ENCODE measurements around the gene CAMK2G.
A peak's percentile ranks its signal among the peaks of the same experiment; 100 is the strongest.

The CAMK2G gene

GRCh38 chr10:73781879-73782748 lies 92.2 kb downstream of the CAMK2G start, which contains the start of gene CHCHD1:
TSS of gene CHCHD1 (plus strand) at chr10:73782048. CDS start at chr10:73782076, 28 bp downstream.
- Histone ChIP-seq H3F3A (ENCODE audit: control insufficient read depth, insufficient read depth) (peaks cover 34% of the 10 kb centered on the region), H3K27ac (ENCODE audit: low read depth, low read length) (peak within 1 kb of the TSS; percentile 58), H3K4me1 (ENCODE audit: control insufficient read depth, low read length) (peaks cover 55% of the 10 kb centered on the region), H3K79me2 (ENCODE audit: control insufficient read depth, low read length) (peaks cover 90% of the 10 kb centered on the region), H3K4me3 (ENCODE audit: low read length) (peak within 1 kb of the TSS; percentile 85), H4K20me1 (ENCODE audit: control insufficient read depth, insufficient read depth, low read depth, low read length) (peaks cover 10% of the 10 kb centered on the region; the same call in 1 of the 2 replicates), H3K36me3 (ENCODE audit: control insufficient read depth, low read length) (peaks cover 42% of the 10 kb centered on the region), H3K9me3 (ENCODE audit: control insufficient read depth, insufficient read depth, low read length) (no peaks in the 10 kb centered on the region), H3K9me2 (replicated peaks; ENCODE audit: control insufficient read depth, low read length) (no peaks in the 10 kb centered on the region), H3K4me2 (ENCODE audit: low read length) (peak within 1 kb of the TSS; percentile 96), H3K27me3 (ENCODE audit: control insufficient read depth, low read length) (no peaks in the 10 kb centered on the region)
- TF ChIP-seq EZH2phosphoT487 (IDR thresholded peaks at IDR 0.05; ENCODE audit: borderline replicate concordance, low read length) (no peak), CTCF (IDR thresholded peaks at IDR 0.05; ENCODE audit: low read depth, low read length, poor library complexity, severe bottlenecking) (no peak)

GRCh38 chr10:73781548-73781878 lies 92.8 kb downstream of the CAMK2G start:
- Histone ChIP-seq H3K36me3 (ENCODE audit: control insufficient read depth, low read length) (peaks cover 47% of the 10 kb centered on the region), H3K4me2 (ENCODE audit: low read length) (peak overlapping the region; percentile 96), H3K4me3 (ENCODE audit: low read length) (peak overlapping the region; percentile 85), H3K27me3 (ENCODE audit: control insufficient read depth, low read length) (no peaks in the 10 kb centered on the region), H3K79me2 (ENCODE audit: control insufficient read depth, low read length) (peaks cover 91% of the 10 kb centered on the region), H3K4me1 (ENCODE audit: control insufficient read depth, low read length) (peaks cover 51% of the 10 kb centered on the region), H3K27ac (ENCODE audit: low read depth, low read length) (peak overlapping the region; percentile 58), H3F3A (ENCODE audit: control insufficient read depth, insufficient read depth) (peaks cover 34% of the 10 kb centered on the region), H3K9me2 (replicated peaks; ENCODE audit: control insufficient read depth, low read length) (no peaks in the 10 kb centered on the region), H3K9me3 (ENCODE audit: control insufficient read depth, insufficient read depth, low read length) (no peaks in the 10 kb centered on the region), H4K20me1 (ENCODE audit: control insufficient read depth, insufficient read depth, low read depth, low read length) (peaks cover 8% of the 10 kb centered on the region; the same call in 1 of the 2 replicates)
- TF ChIP-seq CTCF (IDR thresholded peaks at IDR 0.05; ENCODE audit: low read depth, low read length, poor library complexity, severe bottlenecking) (no peak), EZH2phosphoT487 (IDR thresholded peaks at IDR 0.05; ENCODE audit: borderline replicate concordance, low read length) (no peak)

GRCh38 chr10:73780966-73781365 lies 93.4 kb downstream of the CAMK2G start:
- Histone ChIP-seq H3K4me3 (ENCODE audit: low read length) (peak overlapping the region; percentile 85), H3K9me2 (replicated peaks; ENCODE audit: control insufficient read depth, low read length) (no peaks in the 10 kb centered on the region), H3K27ac (ENCODE audit: low read depth, low read length) (peak overlapping the region; percentile 58), H3K27me3 (ENCODE audit: control insufficient read depth, low read length) (no peaks in the 10 kb centered on the region), H3K4me2 (ENCODE audit: low read length) (peak overlapping the region; percentile 96), H3F3A (ENCODE audit: control insufficient read depth, insufficient read depth) (peaks cover 34% of the 10 kb centered on the region), H4K20me1 (ENCODE audit: control insufficient read depth, insufficient read depth, low read depth, low read length) (peaks cover 7% of the 10 kb centered on the region; the same call in 1 of the 2 replicates), H3K4me1 (ENCODE audit: control insufficient read depth, low read length) (peaks cover 47% of the 10 kb centered on the region), H3K9me3 (ENCODE audit: control insufficient read depth, insufficient read depth, low read length) (no peaks in the 10 kb centered on the region), H3K79me2 (ENCODE audit: control insufficient read depth, low read length) (peaks cover 91% of the 10 kb centered on the region), H3K36me3 (ENCODE audit: control insufficient read depth, low read length) (peaks cover 50% of the 10 kb centered on the region)
- TF ChIP-seq EZH2phosphoT487 (IDR thresholded peaks at IDR 0.05; ENCODE audit: borderline replicate concordance, low read length) (no peak), CTCF (IDR thresholded peaks at IDR 0.05; ENCODE audit: low read depth, low read length, poor library complexity, severe bottlenecking) (no peak)

Data from DOHH2 (cell line).